Liver (tissue), 9 donors: Measurements from ENCODE around the gene PIEZO1. TPM values are rescaled to one million over a fixed set of nuclear protein-coding genes. Genes with fewer than 3 reads are reported as not detected.

Experiments used
- DNase-seq: peaks from one replicate; pipeline ENCODE4 v3.0.0-alpha.2; 2017; ENCODE audit warnings: low spot score
- H3K27ac ChIP-seq, 2 donors: one replicate each; pipeline ENCODE4 v1.7.0; 2013; ENCODE audit warnings: inconsistent platforms in 2 of 2, low read length in 2 of 2, control low read depth in 1 of 2, low read depth in 1 of 2, mild to moderate bottlenecking in 1 of 2
- H3K27me3 ChIP-seq, 4 donors: one replicate each; pipeline versions ENCODE4 v1.6.1 to v1.7.0; 2013; ENCODE audit warnings: low read length in 3 of 4, inconsistent platforms in 1 of 4, mild to moderate bottlenecking in 1 of 4, moderate library complexity in 1 of 4; ENCODE audit not compliant: control insufficient read depth in 4 of 4, insufficient read depth in 4 of 4
- H3K36me3 ChIP-seq, 4 donors: one replicate each; pipeline versions ENCODE4 v1.6.1 to v1.7.0; 2013; ENCODE audit warnings: low read length in 3 of 4, mild to moderate bottlenecking in 3 of 4, low read depth in 1 of 4, moderate library complexity in 1 of 4; ENCODE audit not compliant: control insufficient read depth in 4 of 4, insufficient read depth in 3 of 4
- H3K4me1 ChIP-seq, 4 donors: one replicate each; pipeline versions ENCODE4 v1.6.1 to v1.7.0; 2013; ENCODE audit warnings: low read length in 3 of 4, mild to moderate bottlenecking in 3 of 4, moderate library complexity in 1 of 4; ENCODE audit not compliant: control insufficient read depth in 4 of 4, insufficient read depth in 4 of 4
- H3K4me3 ChIP-seq, 3 donors: one replicate each; pipeline versions ENCODE4 v1.6.1 to v1.7.0; 2013; ENCODE audit warnings: low read length in 3 of 3, control low read depth in 1 of 3, low read depth in 1 of 3, mild to moderate bottlenecking in 1 of 3
- H3K9ac ChIP-seq, 2 donors: one replicate each; pipeline ENCODE4 v1.7.0; 2013; ENCODE audit warnings: low read length in 2 of 2, mild to moderate bottlenecking in 2 of 2, moderate library complexity in 2 of 2, control low read depth in 1 of 2, low read depth in 1 of 2
- H3K9me3 ChIP-seq, 4 donors: one replicate each; pipeline versions ENCODE4 v1.6.1 to v1.7.0; 2013; ENCODE audit warnings: low read length in 3 of 4; ENCODE audit not compliant: control insufficient read depth in 4 of 4
- EGR1 ChIP-seq, 2 donors: IDR thresholded peaks; 2 replicates each; pipeline ENCODE4 v1.6.1; 2016 to 2018; ENCODE audit warnings: antibody characterized with exemption in 2 of 2, low read depth in 2 of 2
- GABPA ChIP-seq, 2 donors: IDR thresholded peaks in 1 of 2; conservative IDR thresholded peaks in 1 of 2; 2 replicates each; pipeline ENCODE4 v1.6.1; 2016; ENCODE audit warnings: antibody characterized with exemption in 2 of 2, mild to moderate bottlenecking in 1 of 2, moderate library complexity in 1 of 2
- HNF4A ChIP-seq, 2 donors: conservative IDR thresholded peaks; 2 replicates each; pipeline ENCODE4 v1.6.1; 2016; ENCODE audit warnings: antibody characterized with exemption in 2 of 2, mild to moderate bottlenecking in 2 of 2
- HNF4G ChIP-seq: IDR thresholded peaks from 2 replicates; pipeline ENCODE4 v1.6.1; 2016; ENCODE audit warnings: antibody characterized with exemption
- JUND ChIP-seq, 2 donors: IDR thresholded peaks; 2 replicates each; pipeline ENCODE4 v1.6.1; 2016; ENCODE audit warnings: antibody characterized with exemption in 2 of 2
- MAX ChIP-seq: IDR thresholded peaks from 2 replicates; pipeline ENCODE4 v1.6.1; 2016; ENCODE audit warnings: antibody characterized with exemption
- NR2F2 ChIP-seq: IDR thresholded peaks from 2 replicates; pipeline ENCODE4 v1.6.1; 2016; ENCODE audit warnings: antibody characterized with exemption
- RAD21 ChIP-seq, 2 donors: IDR thresholded peaks; 2 replicates each; pipeline ENCODE4 v1.6.1; 2016; ENCODE audit warnings: antibody characterized with exemption in 2 of 2, mild to moderate bottlenecking in 2 of 2
- RXRA ChIP-seq, 2 donors: IDR thresholded peaks; 2 replicates each; pipeline ENCODE4 v1.6.1; 2017 to 2018; ENCODE audit warnings: antibody characterized with exemption in 2 of 2, mild to moderate bottlenecking in 1 of 2
- SP1 ChIP-seq: IDR thresholded peaks from 2 replicates; pipeline ENCODE4 v1.6.1; 2018; ENCODE audit warnings: antibody characterized with exemption, mild to moderate bottlenecking
- TAF1 ChIP-seq: conservative IDR thresholded peaks from 2 replicates; pipeline ENCODE4 v1.6.1; 2016; ENCODE audit warnings: antibody characterized with exemption, mild to moderate bottlenecking
- YY1 ChIP-seq: IDR thresholded peaks from 2 replicates; pipeline ENCODE4 v1.6.1; 2016; ENCODE audit warnings: antibody characterized with exemption, mild to moderate bottlenecking
- WGBS: extraction: QIAGEN DNeasy Blood & Tissue Kit; methylation state at CpG from one replicate; pipeline ENCODE4 v1.1.7; 2013; 5-methylcytosine and 5-hydroxymethylcytosine counted together
- polyA plus RNA-seq, 2 donors: library from polyadenylated mRNA; stranded (reverse) in 1 of 2; unstranded in 1 of 2; fragments of 200-250 nt in 1 of 2; fragments of >200 nt in 1 of 2; fragmentation: Nextera tagmentation in 1 of 2; extraction: Ambion mirVana in 1 of 2; gene quantifications; one replicate each; pipeline versions ENCODE4 v1.2.1 to v1.2.3, GENCODE V29; 2013 to 2015
- total RNA-seq, 2 donors: library from RNA; depleted of rRNA; stranded (reverse); fragments of >200 nt; gene quantifications; one replicate each; pipeline ENCODE4 v1.2.3, GENCODE V29; 2014
- TF ChIP-seq, protein P1 (sequence below): fragments of 150-350 bp; IDR thresholded peaks from 2 replicates; pipeline ENCODE4 v1.5.1; 2017; ENCODE audit warnings: improper control_type of control experiment, low read depth, low read length; ENCODE audit not compliant: missing input control
- TF ChIP-seq, protein P2 (sequence below): IDR thresholded peaks from 2 replicates; pipeline ENCODE4 v1.6.1; 2016; ENCODE audit warnings: antibody characterized with exemption, mild to moderate bottlenecking
- TF ChIP-seq, protein P3 (sequence below): IDR thresholded peaks from 2 replicates; pipeline ENCODE4 v1.6.1; 2016; ENCODE audit warnings: antibody characterized with exemption
- donor health status: healthy.
- donor health status: healthy.
- donor health status: healthy.
- donor health status: healthy.
- donor health status: healthy.

The PIEZO1 gene
- total and polyA plus RNA-seq, 4 donors = 15.3 to 74.7 (median 59.2) TPM

- H3K27ac ChIP-seq = no peak overlapping the region
- WGBS = 82% methylated on average over 39 of the region's 39 CpGs
- H3K4me1 ChIP-seq = peaks cover 0 to 15% (median 6%) of the 10 kb centered on the region in 4 donors
Observed at GRCh38 chr16:88744577-88745521, 40.2 kb downstream of the PIEZO1 start.

DNA sequence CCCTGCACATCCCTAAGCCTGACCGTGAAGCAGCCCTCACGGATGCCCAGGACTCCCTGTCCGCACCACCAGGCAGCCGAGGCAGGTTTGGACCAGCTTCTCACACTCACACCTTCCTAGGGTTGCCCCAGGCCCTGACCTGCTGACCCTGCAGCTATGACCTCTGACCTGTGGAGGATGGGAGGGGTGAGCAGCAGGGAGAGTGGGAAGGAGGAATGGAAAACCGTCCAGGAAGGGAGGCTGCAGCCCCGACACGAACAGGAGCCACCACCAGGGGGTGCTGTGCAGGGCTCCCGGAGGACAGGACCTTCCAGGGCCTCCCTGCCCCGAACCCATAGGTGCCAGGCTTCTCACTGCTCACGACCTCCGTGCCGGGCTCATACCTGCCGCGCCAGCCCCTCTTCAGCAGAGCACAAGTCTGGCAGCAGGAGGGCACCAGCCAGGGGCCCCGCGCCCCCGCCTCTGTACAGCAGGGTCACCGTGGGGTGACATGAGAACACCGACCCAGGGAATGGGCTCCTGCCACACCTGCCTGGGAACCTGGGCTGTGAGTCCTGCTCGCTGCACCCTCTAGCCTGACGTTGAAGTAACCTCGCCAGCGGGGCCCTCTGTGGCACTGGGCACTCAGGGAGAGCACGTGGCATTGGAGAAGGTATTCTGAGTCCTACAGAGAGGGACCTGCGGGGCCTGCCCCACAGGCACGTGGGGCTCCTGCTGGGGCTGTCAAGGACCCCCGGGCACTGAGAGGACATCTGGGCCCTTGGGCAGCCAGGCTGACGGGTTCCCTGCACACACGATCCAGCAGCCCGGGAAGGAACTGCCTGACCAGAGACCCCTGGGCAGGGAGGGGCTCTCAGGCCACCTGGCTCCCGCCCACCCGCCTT is 41.1 kb downstream of the PIEZO1 start:
- Histone ChIP-seq H3K4me3 (no peak overlapping the region), H3K9ac (no peak overlapping the region), H3K27me3 (no peaks in the 10 kb centered on the region), H3K9me3 (no peaks in the 10 kb centered on the region), H3K27ac (no peak overlapping the region), H3K4me1 (peaks cover 0 to 15% (median 6%) of the 10 kb centered on the region in 4 donors), H3K36me3 (peaks cover 0 to 15% (median 7%) of the 10 kb centered on the region in 4 donors)
- peak; percentile 88 for DNase-seq
- TF ChIP-seq NR2F2 (peak; percentile 95), RAD21 (IDR thresholded peaks at IDR 0.05) (peak; percentile 73 to 83), RXRA (IDR thresholded peaks at IDR 0.05) (peak in 1 of 2 donors; percentile 51), MAX (no peak)
- TF ChIP-seq, protein P1, sequence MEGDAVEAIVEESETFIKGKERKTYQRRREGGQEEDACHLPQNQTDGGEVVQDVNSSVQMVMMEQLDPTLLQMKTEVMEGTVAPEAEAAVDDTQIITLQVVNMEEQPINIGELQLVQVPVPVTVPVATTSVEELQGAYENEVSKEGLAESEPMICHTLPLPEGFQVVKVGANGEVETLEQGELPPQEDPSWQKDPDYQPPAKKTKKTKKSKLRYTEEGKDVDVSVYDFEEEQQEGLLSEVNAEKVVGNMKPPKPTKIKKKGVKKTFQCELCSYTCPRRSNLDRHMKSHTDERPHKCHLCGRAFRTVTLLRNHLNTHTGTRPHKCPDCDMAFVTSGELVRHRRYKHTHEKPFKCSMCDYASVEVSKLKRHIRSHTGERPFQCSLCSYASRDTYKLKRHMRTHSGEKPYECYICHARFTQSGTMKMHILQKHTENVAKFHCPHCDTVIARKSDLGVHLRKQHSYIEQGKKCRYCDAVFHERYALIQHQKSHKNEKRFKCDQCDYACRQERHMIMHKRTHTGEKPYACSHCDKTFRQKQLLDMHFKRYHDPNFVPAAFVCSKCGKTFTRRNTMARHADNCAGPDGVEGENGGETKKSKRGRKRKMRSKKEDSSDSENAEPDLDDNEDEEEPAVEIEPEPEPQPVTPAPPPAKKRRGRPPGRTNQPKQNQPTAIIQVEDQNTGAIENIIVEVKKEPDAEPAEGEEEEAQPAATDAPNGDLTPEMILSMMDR = peak; percentile 82
- WGBS = 59% methylated on average over 32 of the region's 32 CpGs

More at GRCh38 chr16:88744577-88745521, 40.2 kb downstream of the PIEZO1 start:
- no peak overlapping the region for H3K4me3 ChIP-seq
- no peak for DNase-seq
- no peak overlapping the region for H3K9ac ChIP-seq
- H3K9me3 ChIP-seq = no peaks in the 10 kb centered on the region
- TF ChIP-seq TAF1 = no peak
- TF ChIP-seq EGR1 (IDR thresholded peaks at IDR 0.05; ENCODE audit: low read depth in 2 of 2) = no peak
- TF ChIP-seq MAX = no peak
- no peak for TF ChIP-seq GABPA (IDR thresholded peaks at IDR 0.05 in 1 of 2, conservative IDR thresholded peaks at IDR 0.05 in 1 of 2)
- TF ChIP-seq SP1 = no peak
- TF ChIP-seq HNF4G = no peak
- no peak for TF ChIP-seq RXRA (IDR thresholded peaks at IDR 0.05)
- no peak for TF ChIP-seq YY1
- TF ChIP-seq, protein P2, sequence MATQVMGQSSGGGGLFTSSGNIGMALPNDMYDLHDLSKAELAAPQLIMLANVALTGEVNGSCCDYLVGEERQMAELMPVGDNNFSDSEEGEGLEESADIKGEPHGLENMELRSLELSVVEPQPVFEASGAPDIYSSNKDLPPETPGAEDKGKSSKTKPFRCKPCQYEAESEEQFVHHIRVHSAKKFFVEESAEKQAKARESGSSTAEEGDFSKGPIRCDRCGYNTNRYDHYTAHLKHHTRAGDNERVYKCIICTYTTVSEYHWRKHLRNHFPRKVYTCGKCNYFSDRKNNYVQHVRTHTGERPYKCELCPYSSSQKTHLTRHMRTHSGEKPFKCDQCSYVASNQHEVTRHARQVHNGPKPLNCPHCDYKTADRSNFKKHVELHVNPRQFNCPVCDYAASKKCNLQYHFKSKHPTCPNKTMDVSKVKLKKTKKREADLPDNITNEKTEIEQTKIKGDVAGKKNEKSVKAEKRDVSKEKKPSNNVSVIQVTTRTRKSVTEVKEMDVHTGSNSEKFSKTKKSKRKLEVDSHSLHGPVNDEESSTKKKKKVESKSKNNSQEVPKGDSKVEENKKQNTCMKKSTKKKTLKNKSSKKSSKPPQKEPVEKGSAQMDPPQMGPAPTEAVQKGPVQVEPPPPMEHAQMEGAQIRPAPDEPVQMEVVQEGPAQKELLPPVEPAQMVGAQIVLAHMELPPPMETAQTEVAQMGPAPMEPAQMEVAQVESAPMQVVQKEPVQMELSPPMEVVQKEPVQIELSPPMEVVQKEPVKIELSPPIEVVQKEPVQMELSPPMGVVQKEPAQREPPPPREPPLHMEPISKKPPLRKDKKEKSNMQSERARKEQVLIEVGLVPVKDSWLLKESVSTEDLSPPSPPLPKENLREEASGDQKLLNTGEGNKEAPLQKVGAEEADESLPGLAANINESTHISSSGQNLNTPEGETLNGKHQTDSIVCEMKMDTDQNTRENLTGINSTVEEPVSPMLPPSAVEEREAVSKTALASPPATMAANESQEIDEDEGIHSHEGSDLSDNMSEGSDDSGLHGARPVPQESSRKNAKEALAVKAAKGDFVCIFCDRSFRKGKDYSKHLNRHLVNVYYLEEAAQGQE = no peak
- TF ChIP-seq JUND (IDR thresholded peaks at IDR 0.05) = no peak
- TF ChIP-seq, protein P3, sequence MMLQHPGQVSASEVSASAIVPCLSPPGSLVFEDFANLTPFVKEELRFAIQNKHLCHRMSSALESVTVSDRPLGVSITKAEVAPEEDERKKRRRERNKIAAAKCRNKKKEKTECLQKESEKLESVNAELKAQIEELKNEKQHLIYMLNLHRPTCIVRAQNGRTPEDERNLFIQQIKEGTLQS = no peak
- TF ChIP-seq NR2F2 = no peak
- no peak for TF ChIP-seq RAD21 (IDR thresholded peaks at IDR 0.05)
- TF ChIP-seq HNF4A (conservative IDR thresholded peaks at IDR 0.05) = no peak
- H3K36me3 ChIP-seq = peaks cover 0 to 15% (median 7%) of the 10 kb centered on the region in 4 donors
- no peaks in the 10 kb centered on the region for H3K27me3 ChIP-seq
